NCI-H1092 treated with DMSO at 0.1 percent for 48 hours (cell line): ENCODE results near the gene NDUFB3.
"Not testable (repeated sequence)": the region's sequence is repeated elsewhere in the genome, so short reads cannot be mapped to it uniquely, and the experiment has no call there.

ENCODE experiments used
- DNase-seq: peaks from one replicate; lab custom pipeline; 2025; lab: John Stamatoyannopoulos, UW

NDUFB3 gene

DNA sequence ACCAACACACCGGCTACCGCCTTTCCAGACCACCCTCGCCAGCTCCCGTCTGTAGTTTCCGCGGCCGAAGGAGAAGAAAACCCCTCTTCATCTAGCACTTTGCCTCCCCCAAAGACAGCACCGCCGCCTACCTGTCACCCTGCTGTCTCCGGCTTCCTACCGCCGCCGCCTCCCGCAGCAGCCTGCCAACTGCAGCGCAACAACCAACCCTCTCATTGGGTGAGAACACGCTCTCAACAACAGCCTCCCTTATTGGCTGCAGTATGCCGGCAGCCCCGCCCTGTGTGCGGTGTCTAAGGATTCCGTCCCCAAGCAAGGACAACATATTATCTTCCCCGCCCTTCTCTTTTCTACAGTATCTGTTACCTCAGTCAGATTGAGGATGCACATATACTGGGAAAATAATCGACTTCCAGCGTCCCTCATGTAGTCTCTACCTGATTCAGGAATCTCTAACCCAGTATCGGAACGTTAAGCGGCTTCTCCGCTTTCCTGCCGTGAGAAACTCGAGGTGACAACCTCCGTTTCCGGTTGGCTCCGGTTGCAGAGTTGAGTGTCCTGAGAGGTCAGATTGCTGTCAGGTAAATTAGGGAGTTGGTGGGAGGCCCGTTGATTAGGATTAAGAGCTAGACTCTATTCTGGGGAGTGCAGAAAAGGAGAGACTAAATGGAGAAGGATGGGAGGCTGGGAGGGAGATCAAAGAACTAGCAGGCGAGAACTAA is at the start of gene NDUFB3, which contains the start of gene HYCC2:
TSS of gene NDUFB3 (plus strand) at position 523 of the 722 bp plus-strand sequence. CDS start 6,882 bp downstream, outside the sequence.
TSS of gene HYCC2 (minus strand) at position 193 of the 722 bp plus-strand sequence. CDS start 47,662 bp downstream, outside the sequence.
- DNase-seq = peak; percentile 87

DNA sequence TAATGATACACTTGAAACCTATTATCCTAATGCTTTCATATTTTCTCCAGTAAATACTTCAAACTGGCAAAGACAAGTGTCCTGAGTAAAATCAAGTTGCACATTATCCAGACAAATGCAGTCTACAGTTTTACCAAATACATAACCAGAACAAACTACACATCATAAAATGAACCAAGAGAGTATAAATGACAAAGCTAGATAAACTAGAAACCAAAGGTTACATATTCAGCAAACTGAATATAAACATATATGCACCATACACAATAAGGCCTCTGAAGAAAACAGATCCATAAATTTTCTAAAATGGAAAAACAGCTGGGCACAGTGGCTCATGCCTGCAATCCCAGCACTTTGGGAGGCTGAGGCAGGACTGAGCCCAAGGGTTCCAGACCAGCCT is 47.3 kb upstream of the NDUFB3 start:
- DNase-seq = no peak

DNA sequence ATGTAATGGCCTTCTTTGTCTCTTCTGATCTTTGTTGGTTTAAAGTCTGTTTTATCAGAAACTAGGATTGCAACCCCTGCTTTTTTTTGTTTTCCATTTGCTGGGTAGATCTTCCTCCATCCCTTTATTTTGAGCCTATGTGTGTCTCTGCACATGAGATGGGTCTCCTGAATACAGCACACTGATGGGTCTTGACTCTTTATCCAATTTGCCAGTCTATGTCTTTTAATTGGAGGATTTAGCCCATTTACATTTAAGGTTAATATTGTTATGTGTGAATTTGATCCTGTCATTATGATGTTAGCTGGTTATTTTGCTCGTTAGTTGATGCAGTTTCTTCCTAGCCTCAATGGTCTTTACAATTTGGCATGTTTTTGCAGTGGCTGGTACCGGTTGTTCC is 37.4 kb upstream of the NDUFB3 start:
- DNase-seq = not testable (repeated sequence)

DNA sequence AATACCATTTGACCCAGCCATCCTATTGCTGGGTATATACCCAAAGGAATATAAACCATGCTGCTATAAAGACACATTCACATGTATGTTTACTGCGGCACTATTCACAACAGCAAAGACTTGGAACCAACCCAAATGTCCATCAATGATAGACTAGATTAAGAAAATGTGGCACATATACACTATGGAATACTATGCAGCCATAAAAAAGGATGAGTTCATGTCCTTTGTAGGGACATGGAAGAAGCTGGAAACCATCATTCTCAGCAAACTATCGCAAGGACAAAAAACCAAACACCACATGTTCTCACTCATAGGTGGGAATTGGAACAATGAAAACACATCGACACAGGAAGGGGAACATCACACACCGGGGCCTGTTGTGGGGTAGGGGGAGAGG is 33.4 kb upstream of the NDUFB3 start:
- DNase-seq = not testable (repeated sequence)

GRCh38 chr2:201038855-201039254 is 32.9 kb upstream of the NDUFB3 start:
- no peak for DNase-seq

DNA sequence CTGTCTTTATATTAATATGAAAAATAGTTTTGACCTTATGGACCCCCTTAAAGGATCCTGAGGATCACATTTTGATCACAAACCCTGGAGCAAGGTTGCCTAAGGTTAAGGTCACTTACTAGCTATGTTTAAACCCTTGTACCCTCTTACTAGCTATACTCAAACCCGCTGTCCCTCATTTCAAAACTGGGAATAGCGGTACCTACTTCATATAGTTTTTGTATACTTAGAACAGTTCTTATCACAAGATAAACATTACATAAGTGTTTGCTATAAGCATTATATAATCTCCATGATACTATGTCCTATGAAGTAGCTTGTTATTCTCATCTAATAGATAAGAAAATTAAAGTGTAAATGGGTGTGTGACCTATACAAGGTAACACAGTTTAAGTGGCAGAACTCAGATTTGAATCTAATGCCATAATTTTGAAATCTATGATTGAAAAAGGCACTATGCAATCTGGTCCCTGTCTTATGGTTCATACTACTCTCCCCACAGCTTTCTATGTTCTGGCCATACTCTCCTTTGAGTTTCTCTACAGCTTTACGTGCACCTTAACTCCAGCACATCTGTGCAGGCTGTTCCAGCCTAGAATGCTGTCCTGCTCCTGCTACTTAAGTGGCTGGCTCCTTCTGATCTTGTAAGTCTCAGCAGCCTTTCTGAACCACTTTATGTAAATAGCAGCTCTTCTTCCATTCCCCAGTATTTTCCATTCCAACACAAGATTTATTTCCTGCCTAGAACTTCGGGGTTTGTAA is 30.8 kb upstream of the NDUFB3 start:
- no peak for DNase-seq

DNA sequence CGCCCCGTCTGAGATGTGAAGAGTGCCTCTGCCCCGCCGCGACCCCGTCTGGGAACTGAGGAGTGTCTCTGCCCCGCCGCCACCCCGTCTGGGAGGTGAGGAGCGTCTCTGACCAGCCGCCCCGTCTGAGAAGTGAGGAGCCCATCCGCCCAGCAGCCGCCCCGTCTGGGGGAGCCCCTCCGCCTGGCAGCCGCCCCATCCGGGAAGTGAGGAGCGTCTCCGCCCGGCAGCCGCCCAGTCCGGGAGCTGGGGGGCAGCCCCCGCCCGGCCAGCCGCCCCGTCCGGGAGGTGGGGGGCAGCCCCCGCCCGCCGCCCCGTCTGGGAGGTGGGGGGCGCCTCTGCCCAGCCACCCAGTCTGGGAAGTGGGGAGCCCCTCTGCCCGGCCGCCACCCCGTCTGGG is 29.4 kb upstream of the NDUFB3 start:
- DNase-seq = not testable (repeated sequence)

- DNase-seq = not testable (repeated sequence)
These were observed 28.8 kb upstream of the NDUFB3 start for GRCh38 chr2:201043050-201043449.

- no peak for DNase-seq
These were observed 24.9 kb upstream of the NDUFB3 start for GRCh38 chr2:201046881-201047280.

DNA sequence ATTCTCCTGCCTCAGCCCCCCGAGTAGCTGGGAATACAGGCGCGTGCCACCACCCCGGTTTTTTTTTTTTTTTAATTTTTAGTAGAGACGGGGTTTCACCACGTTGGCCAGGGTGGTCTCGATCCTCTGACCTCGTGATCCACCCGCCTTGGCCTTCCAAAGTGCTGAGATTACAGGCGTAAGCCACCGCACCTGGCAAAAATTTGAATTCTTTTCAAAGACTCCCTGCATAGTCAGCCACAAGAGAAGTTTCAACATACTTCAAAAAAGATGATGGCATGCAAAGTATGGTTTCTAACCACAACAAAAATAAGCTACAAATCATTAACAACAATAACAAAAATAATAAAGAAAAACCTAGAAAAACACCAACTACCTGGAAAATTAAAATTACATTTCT is 22.3 kb upstream of the NDUFB3 start:
- DNase-seq = no peak

GRCh38 chr2:201057087-201057521 is 14.7 kb upstream of the NDUFB3 start:
- no peak for DNase-seq

DNA sequence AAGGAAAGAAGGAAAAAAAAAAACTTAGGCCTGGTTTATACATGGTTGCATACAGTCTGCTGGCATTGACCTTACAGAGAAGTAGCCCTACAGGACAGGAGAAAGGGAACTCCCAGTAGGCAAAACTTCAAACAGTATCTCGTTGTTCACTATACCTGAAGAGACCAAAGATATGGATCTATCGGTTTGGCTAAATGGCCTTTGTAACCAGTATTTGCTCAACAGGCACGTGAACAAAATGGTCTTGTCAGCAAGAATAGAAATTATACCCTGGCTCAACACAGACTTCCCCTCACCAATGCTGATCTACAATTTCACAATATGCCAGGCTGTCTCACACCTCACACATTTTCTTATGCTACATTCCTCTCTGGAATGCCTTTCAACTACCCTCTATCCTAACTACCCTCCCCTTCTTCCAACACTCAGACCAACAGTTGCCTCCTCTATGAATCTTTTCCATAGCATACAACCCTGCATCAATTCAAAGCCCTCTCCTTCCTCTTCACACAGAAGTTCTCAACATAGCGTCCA is 14.0 kb upstream of the NDUFB3 start:
- DNase-seq = no peak

- DNase-seq = no peak
These were observed 12.9 kb upstream of the NDUFB3 start for GRCh38 chr2:201058914-201059313.

DNA sequence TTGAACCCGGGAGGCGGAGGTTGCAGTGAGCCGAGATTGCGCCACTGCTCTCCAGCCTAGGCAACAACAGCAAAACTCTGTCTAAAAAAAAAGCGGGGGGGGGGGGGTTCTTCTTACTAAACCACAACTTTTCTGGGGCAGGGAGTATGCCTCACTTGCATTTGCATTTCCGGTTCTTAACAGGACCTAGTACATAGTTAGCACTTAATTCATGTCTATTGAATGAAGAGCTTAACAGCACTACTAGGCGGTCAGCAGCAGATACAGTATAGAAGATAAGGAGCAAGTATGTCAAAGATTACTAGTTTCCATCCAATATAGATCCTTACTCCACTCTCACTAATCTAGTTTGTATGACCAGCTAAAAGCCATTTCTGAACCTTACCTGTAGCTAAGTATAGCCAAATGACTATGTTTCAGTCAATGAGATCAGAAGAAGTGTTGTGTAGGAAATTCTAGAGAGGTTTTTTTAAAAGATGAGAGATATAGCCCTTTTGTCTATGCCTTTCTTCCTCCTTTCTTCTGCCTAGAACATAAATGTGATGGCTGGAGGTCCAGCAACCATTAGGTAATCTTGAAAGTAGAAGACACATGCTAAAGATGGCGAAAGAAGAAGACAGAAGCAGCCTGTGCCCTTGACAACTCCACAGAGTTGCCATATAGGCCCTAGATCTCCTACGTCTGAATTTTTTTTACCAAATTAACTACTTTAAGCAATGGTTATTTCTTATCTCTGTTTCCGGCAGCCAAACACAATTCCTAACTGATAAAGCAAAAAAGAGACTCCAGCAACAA is 11.6 kb upstream of the NDUFB3 start:
- DNase-seq = no peak

DNA sequence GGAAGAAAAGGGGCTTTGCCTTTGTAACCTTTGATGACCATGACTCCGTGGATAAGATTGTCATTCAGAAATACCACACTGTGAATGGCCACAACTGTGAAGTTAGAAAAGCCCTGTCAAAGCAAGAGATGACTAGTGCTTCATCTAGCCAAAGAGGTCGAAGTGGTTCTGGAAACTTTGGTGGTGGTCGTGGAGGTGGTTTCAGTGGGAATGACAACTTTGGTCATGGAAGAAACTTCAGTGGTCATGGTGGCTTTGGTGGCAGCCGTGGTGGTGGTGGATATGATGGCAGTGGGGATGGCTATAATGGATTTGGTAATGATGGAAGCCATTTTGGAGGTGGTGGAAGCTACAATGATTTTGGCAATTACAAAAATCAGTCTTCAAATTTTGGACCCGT is 8.3 kb upstream of the NDUFB3 start:
- DNase-seq = not testable (repeated sequence)

- DNase-seq = no peak
These were observed 6.9 kb upstream of the NDUFB3 start for GRCh38 chr2:201064797-201065329.

DNA sequence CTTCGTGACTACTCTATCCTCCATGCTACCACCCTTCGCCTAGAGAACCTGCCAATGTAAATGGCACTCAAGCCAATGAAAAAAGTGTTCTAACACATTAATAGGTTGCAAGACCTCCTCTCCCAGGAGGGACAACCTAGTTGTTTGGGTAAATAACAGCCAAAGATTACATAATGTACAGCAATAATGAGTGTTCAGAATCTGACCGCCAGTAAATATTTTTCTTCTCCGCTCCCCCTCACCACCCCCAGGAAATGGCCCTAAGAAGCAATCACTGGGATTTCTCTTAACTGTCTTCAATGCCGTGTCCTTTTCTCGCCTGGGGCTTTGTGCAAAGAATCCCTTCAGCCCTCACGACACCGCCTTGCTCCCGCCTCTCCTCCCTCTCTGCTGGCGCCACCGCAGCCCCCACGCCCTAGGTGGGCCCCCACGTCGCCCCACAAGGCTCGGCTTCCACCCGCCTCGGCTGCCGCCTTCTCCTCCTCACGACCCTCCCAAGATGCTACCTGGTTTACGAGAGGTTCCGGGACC is 788 bp upstream of the NDUFB3 start:
- peak; percentile 10 for DNase-seq

DNA sequence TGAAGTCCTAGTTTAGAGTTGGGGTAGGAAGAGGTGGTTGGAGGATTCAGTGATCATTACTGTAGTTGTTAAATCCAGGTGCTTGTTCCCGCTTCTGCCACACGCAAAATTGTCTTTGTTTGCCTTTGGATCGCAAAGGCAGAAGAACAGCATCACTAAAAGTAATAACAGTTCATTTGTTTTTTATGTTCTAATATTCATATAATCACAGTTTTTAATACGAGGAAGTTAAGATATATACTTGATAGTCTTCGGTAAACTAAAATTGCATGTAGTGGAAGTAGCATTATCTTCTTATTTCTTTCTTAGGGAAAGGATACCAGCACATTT is 365 bp downstream of the NDUFB3 start:
- DNase-seq = no peak

DNA sequence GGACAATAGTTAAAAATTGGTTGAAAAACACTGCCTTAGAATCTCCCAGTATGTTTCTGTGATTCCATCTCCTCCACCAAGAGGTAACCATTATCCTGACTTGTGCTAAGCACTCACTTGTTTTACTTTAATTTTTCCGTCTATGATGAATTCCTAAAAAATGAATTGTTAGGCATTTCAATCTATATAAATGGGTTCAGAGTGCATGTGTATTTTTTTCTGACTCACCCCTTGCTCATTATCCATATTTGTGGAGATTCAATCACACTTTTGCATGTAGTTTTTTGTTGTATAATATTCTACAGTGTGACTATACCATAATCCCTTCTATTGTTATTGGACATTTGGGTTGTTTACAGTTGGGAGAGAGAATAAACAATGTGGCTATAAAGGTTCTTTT is 1.3 kb downstream of the NDUFB3 start:
- no peak for DNase-seq

DNA sequence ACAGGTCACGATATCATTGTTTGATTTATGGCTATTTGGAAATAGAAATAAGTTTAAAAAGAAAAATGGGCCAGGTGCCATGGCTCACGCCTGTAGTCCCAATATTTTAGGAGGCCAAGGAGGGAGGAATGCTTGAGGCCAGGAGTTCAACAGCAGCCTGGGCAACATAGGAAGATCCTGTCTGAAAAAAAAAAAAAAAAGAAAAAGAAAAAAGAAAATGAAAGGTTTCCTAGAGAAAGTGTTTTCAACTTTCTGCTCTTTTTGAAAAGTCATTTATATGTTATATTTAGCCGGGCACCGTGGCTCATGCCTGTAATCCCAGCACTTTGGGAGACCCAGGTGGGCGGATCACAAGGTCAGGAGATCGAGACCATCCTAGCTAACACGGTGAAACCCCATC is 3.2 kb downstream of the NDUFB3 start:
- DNase-seq = no peak

- no peak for DNase-seq
These were observed 13.1 kb downstream of the NDUFB3 start for GRCh38 chr2:201084863-201085262.

DNA sequence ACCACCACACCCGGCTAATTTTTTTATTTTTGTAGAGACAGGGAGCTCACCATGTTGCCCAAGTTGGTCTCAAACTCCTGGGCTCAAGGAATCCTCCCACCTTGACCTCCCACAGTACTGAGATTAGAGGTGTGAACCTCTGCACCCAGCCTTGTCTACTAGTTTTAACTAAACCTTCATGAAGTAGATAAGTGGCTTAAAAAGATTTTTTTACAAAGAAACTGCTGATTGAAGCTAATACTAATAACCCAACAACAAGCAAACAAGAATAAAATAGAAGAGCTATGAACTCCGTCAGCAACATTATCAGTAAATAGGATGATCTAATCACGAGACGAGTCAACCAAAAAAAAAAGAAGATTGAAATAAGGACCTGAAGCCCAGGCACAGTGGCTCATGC is 18.8 kb downstream of the NDUFB3 start:
- DNase-seq = no peak
